OCI-LY1 (cell line): ENCODE measurements around the gene AASS.

ENCODE experiments used
- H2AFZ ChIP-seq: fragments of 200-600 bp; sonication (generic), shearing (Covaris generic); 2 replicates; pipeline ENCODE4 v1.6.0; 2014; ENCODE audit warnings: antibody characterized with exemption, mild to moderate bottlenecking, low read length
- H3F3A ChIP-seq: fragments of 200-600 bp; sonication (generic), shearing (Covaris generic); 2 replicates; pipeline ENCODE4 v1.6.0; 2014; ENCODE audit warnings: mild to moderate bottlenecking, antibody characterized with exemption, low read length, moderate library complexity; ENCODE audit not compliant: insufficient read depth
- H3K27ac ChIP-seq: fragments of 200-600 bp; sonication (generic); 2 replicates; pipeline ENCODE4 v1.5.1; 2014; ENCODE audit warnings: low read length, mixed run types, mild to moderate bottlenecking, low read depth; ENCODE audit not compliant: poor library complexity, severe bottlenecking
- H3K27me3 ChIP-seq: fragments of 200-600 bp; sonication (generic); 2 replicates; pipeline ENCODE4 v1.6.0; 2014; ENCODE audit warnings: antibody characterized with exemption, mild to moderate bottlenecking, low read length, moderate library complexity; ENCODE audit not compliant: insufficient read depth
- H3K36me3 ChIP-seq: fragments of 200-600 bp; sonication (generic); 2 replicates; pipeline ENCODE4 v1.6.1; 2014; ENCODE audit warnings: mild to moderate bottlenecking, antibody characterized with exemption, low read length, moderate library complexity, mixed read lengths; ENCODE audit not compliant: insufficient read depth
- H3K4me1 ChIP-seq: fragments of 200-600 bp; sonication (generic); 2 replicates; pipeline ENCODE4 v1.5.1; 2014; ENCODE audit warnings: mild to moderate bottlenecking, low read length, moderate library complexity; ENCODE audit not compliant: insufficient read depth, severe bottlenecking
- H3K4me2 ChIP-seq: fragments of 200-600 bp; sonication (generic), shearing (Covaris generic); 2 replicates; pipeline ENCODE4 v1.6.1; 2014; ENCODE audit warnings: low read length
- H3K4me3 ChIP-seq: fragments of 200-600 bp; sonication (generic); 2 replicates; pipeline ENCODE4 v1.5.1; 2014; ENCODE audit warnings: low read length, low read depth, mild to moderate bottlenecking, mixed read lengths; ENCODE audit not compliant: poor library complexity, severe bottlenecking
- H3K79me2 ChIP-seq: fragments of 200-600 bp; shearing (Covaris generic); 2 replicates; pipeline ENCODE4 v1.6.1; 2016; ENCODE audit warnings: mixed run types, low read length, mixed read lengths; ENCODE audit not compliant: insufficient read depth
- H3K9ac ChIP-seq: fragments of 200-600 bp; sonication (generic), shearing (Covaris generic); 2 replicates; pipeline ENCODE4 v1.6.1; 2014; ENCODE audit warnings: mild to moderate bottlenecking, low read length, mixed read lengths
- H3K9me2 ChIP-seq: fragments of 200-600 bp; sonication (generic), shearing (Covaris generic); 2 replicates; pipeline ENCODE4 v1.6.1; 2014; ENCODE audit warnings: low read depth, mild to moderate bottlenecking, low read length, mixed read lengths
- H3K9me3 ChIP-seq: fragments of 200-600 bp; shearing (Covaris generic); 2 replicates; pipeline ENCODE4 v1.6.1; 2014; ENCODE audit warnings: low read length, mixed read lengths
- H4K20me1 ChIP-seq: fragments of 200-600 bp; sonication (generic), shearing (Covaris generic); 2 replicates; pipeline ENCODE4 v1.6.0; 2016; ENCODE audit warnings: mild to moderate bottlenecking, low read length; ENCODE audit not compliant: insufficient read depth
- EZH2 ChIP-seq: fragments of 200-600 bp; sonication (generic), shearing (Covaris generic); IDR thresholded peaks from 2 replicates; pipeline ENCODE4 v1.8.0; 2017; ENCODE audit warnings: borderline replicate concordance, mixed run types, mild to moderate bottlenecking, antibody characterized with exemption, low read length, moderate library complexity, mixed read lengths
- TF ChIP-seq, protein P1 (sequence below): fragments of 200-600 bp; sonication (generic), shearing (Covaris generic); IDR thresholded peaks from 2 replicates; pipeline ENCODE4 v1.5.1; 2017; ENCODE audit warnings: mild to moderate bottlenecking, antibody characterized with exemption, low read length, moderate library complexity, mixed read lengths

The AASS gene

DNA sequence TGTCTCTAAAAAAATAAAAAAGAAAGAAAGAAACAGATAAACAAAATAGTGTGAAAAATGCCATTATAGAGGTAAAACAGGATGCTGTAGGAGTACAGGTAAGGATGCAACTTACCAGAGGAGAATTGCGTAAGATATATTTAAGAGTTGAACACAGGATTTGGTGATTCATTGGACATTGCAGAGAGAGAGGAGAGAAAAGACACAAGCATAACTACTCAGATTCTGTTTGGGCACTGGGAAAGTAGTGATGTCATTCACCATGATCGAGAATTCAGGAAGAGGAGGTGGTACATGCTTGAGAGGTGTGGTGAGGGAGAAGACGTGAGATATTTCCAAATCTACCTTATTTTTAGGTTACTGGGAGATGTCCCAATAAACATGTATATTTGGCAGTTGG lies 97.6 kb downstream of the AASS start:
- H3K9me3 ChIP-seq, result no peaks in the 10 kb centered on the region
- no peak overlapping the region for H3K27ac ChIP-seq
- H3K27me3 ChIP-seq, result no peaks in the 10 kb centered on the region
- no peak overlapping the region for H3K9ac ChIP-seq
- no peak overlapping the region for H2AFZ ChIP-seq
- H3K4me3 ChIP-seq, result no peak overlapping the region
- no peaks in the 10 kb centered on the region for H3K36me3 ChIP-seq
- H3K79me2 ChIP-seq, result no peaks in the 10 kb centered on the region
- H4K20me1 ChIP-seq, result no peaks in the 10 kb centered on the region
- H3K4me2 ChIP-seq, result no peak overlapping the region
- H3K4me1 ChIP-seq, result no peaks in the 10 kb centered on the region
- H3K9me2 ChIP-seq, result no peaks in the 10 kb centered on the region
- no peak for TF ChIP-seq EZH2
- TF ChIP-seq, protein P1, sequence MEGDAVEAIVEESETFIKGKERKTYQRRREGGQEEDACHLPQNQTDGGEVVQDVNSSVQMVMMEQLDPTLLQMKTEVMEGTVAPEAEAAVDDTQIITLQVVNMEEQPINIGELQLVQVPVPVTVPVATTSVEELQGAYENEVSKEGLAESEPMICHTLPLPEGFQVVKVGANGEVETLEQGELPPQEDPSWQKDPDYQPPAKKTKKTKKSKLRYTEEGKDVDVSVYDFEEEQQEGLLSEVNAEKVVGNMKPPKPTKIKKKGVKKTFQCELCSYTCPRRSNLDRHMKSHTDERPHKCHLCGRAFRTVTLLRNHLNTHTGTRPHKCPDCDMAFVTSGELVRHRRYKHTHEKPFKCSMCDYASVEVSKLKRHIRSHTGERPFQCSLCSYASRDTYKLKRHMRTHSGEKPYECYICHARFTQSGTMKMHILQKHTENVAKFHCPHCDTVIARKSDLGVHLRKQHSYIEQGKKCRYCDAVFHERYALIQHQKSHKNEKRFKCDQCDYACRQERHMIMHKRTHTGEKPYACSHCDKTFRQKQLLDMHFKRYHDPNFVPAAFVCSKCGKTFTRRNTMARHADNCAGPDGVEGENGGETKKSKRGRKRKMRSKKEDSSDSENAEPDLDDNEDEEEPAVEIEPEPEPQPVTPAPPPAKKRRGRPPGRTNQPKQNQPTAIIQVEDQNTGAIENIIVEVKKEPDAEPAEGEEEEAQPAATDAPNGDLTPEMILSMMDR, result no peak
- no peaks in the 10 kb centered on the region for H3F3A ChIP-seq

DNA sequence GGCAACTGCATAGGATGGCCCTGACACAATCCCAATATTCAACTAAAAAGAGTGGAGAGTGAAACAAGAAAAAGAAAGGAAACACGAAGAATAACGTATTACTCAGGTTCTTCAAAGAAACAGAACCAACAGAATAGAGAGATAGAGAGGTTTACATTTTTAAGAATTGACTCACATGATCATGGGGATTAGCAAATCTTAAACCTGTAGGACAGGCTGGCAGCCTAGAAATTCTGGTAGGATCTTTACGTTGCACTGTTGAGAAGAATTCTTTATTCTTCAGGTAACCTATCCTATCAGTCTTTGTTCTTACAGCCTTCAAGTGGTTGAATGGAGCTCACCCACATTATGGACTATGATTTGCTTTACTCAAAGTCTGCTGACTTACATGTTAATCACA lies 103.9 kb downstream of the AASS start:
- no peaks in the 10 kb centered on the region for H4K20me1 ChIP-seq
- no peak overlapping the region for H3K27ac ChIP-seq
- H3K4me2 ChIP-seq, result no peak overlapping the region
- H3K79me2 ChIP-seq, result no peaks in the 10 kb centered on the region
- H3K36me3 ChIP-seq, result no peaks in the 10 kb centered on the region
- TF ChIP-seq EZH2, result no peak
- TF ChIP-seq, protein P1, result no peak
- H2AFZ ChIP-seq, result no peak overlapping the region
- H3K4me3 ChIP-seq, result no peak overlapping the region
- no peaks in the 10 kb centered on the region for H3F3A ChIP-seq
- H3K9ac ChIP-seq, result no peak overlapping the region
- no peaks in the 10 kb centered on the region for H3K4me1 ChIP-seq
- H3K9me2 ChIP-seq, result no peaks in the 10 kb centered on the region
- H3K27me3 ChIP-seq, result no peaks in the 10 kb centered on the region
- H3K9me3 ChIP-seq, result no peaks in the 10 kb centered on the region

DNA sequence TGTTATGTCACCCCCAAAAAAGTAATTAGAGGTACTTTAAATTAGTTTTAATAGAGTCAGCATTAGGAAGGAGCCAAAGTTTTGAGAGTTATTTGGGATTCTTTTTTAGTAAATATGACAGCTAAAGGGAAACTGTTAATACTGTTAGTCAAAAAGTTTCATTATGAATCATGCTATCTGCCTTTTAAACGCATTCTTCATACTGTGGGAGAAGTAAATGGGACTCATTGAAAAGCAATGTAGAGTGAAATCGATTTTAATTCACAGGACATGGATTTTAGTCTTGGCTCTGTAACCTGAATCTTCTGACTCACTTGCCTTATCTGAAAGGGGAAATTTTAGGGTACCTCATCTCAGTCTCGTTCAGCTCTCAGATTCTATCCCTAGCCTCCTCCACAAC lies 105.1 kb downstream of the AASS start:
- no peak overlapping the region for H3K4me3 ChIP-seq
- no peak overlapping the region for H2AFZ ChIP-seq
- no peaks in the 10 kb centered on the region for H3F3A ChIP-seq
- no peaks in the 10 kb centered on the region for H3K9me3 ChIP-seq
- TF ChIP-seq EZH2, result no peak
- TF ChIP-seq, protein P1, result no peak
- no peaks in the 10 kb centered on the region for H3K27me3 ChIP-seq
- no peaks in the 10 kb centered on the region for H3K36me3 ChIP-seq
- H3K4me1 ChIP-seq, result no peaks in the 10 kb centered on the region
- no peak overlapping the region for H3K4me2 ChIP-seq
- H3K9me2 ChIP-seq, result no peaks in the 10 kb centered on the region
- H3K79me2 ChIP-seq, result no peaks in the 10 kb centered on the region
- no peak overlapping the region for H3K9ac ChIP-seq
- H4K20me1 ChIP-seq, result no peaks in the 10 kb centered on the region
- H3K27ac ChIP-seq, result no peak overlapping the region
